ENCODE data around the gene RALGAPA2.

RALGAPA2 gene

DNA sequence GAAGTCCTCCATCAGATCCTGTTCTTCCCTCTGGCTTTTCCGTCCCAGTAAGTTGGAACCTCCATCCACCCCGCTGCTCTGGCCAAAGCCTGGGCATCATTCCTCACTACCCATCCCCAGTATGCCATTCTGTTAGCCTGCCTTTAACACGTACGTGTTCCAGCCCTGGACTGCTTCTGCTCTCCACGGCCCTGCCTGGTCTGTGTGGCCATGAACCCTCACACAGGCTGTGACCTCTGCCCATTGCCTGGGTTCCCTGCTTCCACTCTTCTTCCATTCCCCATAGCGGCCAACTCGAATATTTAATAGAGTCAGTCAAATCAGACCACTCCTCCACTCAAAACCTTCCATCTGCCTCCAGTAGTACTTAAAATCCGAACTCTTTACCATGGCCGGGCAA, 29.4 kb downstream of the RALGAPA2 start:
- DNase-seq: no peak

- DNase-seq: no peak
These were observed 31.4 kb downstream of the RALGAPA2 start for GRCh38 chr20:20680991-20681508.

- no peak for DNase-seq
These were observed 33.1 kb downstream of the RALGAPA2 start for GRCh38 chr20:20679316-20679715.

DNA sequence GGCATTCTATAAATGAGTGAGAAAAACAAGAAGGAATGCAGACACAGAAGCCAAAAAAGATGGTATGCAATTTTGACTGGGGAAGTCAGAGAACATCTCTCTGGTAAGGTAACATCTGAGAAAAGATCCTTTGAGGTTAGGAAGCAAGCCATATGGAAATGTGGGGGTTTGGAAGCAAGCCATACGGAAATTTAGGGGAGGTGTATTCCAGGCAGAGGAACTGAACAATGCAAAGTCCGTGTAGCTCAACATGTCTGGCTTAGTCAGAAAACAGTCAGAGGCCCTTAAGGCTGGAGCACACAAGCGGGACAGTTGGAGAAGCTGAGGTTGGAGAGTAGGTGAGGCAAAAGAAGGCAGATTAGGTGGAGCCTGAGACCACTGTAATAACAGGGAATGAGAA, 35.3 kb downstream of the RALGAPA2 start:
- no peak for DNase-seq

DNA sequence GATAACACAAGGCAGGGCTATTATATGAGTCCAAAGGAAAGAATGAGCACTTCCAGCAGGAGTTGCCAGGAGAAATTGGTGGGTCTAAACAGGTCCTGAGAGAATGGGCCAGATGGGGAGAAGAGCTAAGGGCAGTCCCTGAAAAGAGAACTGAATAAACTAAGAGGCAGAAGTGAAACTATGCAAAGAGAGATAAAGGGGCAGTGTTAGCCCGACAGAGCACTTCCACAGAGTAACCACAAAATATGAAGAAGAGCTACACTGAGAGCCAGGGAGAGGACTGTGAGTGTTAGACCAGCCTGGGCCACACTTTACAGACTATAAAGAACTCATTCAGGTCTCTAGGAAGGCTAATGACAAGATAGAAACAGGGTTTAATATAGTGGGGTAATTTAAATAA, 43.8 kb downstream of the RALGAPA2 start:
- DNase-seq: no peak

DNA sequence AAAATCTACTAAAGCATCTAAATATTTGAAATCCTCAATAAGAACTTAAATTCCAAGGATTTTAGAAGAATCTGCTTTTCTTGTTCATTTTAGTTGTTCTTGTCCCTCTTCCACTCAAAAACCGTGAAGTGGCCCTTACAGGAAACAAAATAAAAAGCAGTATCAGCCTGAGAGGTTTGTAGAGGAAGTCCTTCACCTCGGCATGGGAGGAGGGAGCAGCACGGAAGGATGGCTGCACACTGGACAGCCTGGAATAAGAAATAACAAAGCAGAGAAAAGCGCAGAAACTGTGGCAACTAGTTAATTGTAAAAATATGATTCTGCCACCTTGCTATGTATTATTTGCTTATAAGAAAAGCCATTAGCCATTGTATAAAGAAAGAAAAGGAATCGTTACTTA, 46.1 kb downstream of the RALGAPA2 start:
- DNase-seq: no peak

GRCh38 chr20:20665606-20666332, 46.7 kb downstream of the RALGAPA2 start:
- DNase-seq: no peak

- DNase-seq: no peak
These were observed 47.5 kb downstream of the RALGAPA2 start for GRCh38 chr20:20664795-20665589.

- DNase-seq: no peak
These were observed 48.6 kb downstream of the RALGAPA2 start for GRCh38 chr20:20663841-20664240.

DNA sequence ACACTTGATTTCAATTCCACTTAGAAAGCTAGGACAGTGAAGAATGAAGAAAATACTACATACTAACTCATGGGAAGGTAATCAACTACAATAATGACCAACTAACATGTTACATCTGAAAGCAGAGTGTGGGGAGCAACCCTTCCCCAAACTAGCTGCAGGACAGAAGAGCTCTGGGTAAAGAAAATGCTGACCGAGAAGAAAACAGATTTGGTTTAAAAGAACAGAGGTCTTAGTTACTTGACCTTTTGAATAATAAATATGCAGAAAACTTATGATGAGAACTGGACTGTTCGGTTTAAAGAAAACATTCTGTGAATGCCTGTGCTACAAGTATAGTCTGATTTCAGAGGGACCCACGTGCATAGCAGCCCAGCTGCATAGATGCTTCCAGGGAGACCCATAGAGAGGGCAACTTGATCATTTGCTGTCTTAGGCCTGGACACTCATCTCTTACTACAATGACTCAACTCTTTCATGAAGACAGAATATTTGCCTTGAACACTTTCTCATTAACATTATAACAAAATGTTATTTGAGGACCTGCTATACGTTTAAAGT, 53.5 kb downstream of the RALGAPA2 start:
- no peak for DNase-seq

DNA sequence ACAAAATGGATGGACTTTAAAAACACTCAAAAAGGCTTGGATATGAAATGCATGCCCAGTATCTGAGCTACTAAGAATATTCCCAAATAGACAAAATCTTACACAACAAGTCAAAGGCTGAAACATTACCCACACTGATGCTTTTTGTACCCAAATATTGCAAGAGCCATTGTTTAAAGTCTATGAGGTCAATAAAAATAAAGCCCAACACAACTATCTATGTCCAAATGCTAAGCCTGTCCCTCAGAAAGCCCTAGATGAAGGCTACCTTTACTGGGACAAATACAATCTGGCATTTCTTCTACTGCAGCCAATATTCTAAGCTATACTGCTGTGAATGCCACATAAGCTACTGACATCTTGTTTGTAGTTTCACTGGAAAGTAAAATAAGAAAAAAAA, 54.3 kb downstream of the RALGAPA2 start:
- no peak for DNase-seq

DNA sequence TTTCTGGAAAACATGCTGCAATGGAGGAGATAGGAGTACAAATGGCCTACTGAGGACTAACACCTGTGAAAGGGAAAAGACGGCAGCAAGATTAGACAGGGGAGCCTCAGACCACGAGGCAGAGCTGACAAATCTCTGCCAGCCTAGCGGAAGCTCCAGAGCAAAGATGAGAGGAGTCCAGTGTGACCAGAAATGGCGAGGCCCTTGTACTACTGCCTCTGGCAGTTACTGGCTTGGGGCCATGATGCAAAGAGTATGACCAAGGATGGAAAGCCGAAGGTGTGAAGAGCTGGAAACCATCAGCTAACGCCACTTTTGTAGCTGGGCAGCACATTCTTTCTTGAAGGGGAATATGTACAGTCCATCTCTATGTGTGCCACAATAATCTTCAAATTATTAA, 55.4 kb downstream of the RALGAPA2 start:
- DNase-seq: no peak

DNA sequence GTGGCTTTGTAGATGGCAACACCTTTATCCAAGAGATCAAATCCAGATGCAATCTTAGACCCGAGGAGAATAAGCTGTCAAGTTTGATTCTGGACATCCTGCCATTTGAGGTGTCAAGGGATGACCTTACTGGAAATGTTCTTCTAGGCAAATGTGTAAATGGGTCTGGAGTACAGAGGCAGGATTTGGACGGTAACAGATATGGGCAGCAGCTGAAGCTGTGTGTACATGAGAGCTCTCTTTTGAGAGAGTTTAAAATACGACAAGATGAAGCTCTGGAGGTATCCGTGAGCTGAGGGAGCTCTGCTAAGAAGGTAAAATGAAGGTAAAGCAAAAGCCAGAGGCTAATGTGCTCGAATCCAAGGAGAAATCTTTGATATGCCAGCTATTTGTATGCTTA, 56.6 kb downstream of the RALGAPA2 start:
- DNase-seq: no peak

DNA sequence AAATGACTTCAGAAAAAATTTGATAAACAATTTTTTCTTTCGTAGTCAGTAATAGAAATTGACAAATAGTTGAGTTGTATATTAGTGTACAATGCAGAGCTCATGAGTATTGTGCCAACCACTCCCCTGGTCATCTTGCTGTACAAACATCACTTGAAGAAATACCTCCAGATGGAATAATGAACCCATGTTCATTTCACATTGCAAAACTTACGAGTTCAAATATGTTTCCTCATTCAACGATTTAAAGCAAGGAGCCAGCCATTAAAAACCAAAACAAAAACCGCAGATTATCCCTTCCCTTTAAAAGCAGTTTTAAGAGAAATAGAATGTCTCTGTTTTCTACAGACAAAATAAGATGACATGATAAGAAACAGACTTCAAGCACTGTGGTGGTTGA, 62.5 kb downstream of the RALGAPA2 start:
- DNase-seq: no peak

DNA sequence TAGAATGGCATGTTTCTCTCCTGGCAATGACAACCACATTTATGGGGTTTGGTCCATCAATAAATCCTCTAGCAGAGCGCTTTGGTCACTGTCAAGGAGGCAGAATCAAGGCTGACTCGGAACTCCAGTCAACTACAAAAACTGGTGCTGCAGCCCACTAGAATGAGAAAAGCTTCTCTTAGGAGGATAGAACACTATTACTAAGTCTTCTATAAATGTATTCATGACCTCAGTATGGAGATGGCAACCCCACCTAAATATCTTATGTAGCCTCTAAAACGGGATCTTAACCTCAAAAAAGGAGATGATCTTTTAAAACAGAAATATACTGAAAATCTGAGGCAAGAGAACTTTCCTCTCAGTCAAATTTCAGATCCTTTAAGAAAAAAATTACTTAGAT, 68.5 kb downstream of the RALGAPA2 start:
- no peak for DNase-seq

GRCh38 chr20:20641783-20642182, 70.7 kb downstream of the RALGAPA2 start:
- DNase-seq: no peak

DNA sequence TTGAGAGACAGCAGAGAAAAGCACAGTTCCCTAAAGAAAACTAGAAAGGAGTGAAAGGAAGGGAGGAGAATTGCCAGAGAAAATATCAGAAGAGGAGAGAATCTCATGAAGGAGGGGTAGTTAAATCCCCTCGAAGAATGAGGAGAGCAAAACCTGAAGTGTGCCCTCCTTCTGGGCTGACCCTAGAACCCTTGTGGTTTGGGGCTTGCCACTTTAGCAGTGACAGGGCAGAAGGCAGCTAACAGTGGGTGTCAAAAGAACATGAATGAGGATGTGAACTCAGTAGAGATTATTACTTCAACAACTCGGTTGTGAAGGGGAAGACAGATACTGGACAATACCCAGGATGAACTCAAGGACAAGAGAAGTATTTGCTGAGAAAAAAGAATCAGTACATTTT, 73.6 kb downstream of the RALGAPA2 start:
- no peak for DNase-seq

DNA sequence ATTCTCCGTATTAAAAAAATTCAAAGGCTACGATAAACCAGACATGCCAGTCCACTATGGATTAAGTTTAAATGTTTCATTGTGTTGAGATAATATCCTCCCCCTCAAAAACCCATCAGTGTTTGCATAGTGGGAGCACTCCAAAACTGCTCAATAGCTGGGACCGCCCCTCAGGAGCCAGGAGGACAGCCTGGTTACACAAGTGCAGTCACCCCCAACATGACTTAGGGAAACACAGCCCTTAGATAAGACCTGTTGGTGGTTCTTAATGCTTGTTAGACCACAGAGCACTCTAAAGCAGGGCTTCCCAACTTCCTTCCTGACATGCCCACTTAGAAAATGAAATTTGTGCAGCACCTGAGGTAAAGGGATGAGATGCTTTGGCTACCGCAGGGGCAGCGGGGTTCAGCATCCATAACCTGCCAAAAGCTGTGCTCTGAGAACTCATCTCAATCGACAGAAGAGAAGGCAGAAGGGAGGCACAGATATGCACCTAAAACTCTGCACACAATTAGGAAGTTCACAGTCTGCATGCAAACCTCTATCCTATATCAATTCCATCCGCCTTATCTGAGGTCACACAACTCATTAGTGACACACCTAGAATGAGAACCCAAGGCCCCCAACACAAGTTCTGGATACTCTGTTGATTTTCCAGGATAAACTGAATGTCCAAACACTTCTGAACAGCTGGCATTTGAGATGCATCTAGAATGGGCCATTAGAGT, 74.3 kb downstream of the RALGAPA2 start:
- DNase-seq: no peak

DNA sequence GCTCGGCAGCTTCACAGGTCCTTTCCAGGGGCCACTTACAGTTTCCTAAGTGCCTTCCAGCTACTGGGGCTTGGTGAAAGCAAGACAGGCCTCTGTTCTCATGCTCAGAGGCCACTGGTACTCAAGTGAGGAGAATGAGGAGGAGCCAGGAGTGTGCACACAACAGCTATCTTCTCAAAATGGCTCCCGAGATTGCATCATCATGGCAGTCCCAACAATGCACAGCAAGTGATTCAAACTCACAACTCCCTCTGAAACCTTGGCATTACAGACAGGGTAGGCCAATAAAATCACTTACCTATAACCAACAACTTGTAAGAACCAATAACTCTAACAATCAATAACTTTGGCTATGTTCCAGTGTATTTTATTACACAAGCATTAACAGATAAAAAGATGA, 77.4 kb downstream of the RALGAPA2 start:
- no peak for DNase-seq

DNA sequence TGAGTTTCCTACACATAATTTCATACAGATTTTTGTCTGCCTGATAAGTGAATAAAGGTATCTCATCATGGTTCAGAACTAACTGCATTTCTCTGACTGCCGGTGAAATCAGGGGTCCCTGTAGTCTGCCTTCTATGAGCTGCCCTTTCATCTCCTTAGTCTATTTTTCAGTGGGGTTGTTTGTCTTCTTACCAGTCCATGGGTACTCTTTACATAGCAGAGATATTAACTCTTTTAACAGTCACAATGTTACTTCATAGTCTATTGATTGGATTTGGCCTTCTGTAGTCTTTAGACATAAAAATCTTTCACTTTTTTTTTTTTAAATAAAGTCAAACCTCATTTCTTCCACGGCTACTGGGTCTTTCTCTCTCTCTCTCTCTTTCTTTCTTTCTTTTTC, 79.8 kb downstream of the RALGAPA2 start:
- no peak for DNase-seq

GRCh38 chr20:20630551-20630950, 81.9 kb downstream of the RALGAPA2 start:
- DNase-seq: no peak

DNA sequence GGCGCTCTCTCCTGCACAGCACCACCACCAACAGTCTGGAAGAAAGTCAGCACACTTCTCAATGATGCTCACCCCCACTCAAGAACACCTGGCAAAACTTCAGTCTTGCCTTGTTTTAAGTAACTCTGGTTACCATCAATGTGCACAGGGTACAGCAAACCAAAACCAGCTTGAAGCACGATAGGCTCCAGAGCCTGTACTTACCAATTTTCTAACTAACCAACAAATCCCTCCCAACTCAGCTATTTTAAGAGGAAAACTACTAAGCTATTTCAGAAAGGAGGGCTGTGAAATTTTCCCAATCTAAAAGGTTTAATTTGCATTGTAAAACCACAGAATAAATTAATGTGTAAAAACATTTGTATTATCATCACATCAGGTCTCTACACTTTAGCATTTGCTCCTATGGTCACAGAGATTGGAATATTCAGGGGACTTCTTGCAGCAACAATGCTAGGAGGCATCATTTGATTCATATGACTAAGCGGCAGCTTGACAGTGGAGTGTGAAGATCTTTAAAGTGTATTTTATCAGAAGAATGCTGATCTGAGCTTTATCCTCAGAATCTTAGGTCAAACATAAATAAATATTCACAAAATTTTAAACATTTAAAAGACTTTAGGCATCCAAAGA, 82.8 kb downstream of the RALGAPA2 start:
- no peak for DNase-seq

DNA sequence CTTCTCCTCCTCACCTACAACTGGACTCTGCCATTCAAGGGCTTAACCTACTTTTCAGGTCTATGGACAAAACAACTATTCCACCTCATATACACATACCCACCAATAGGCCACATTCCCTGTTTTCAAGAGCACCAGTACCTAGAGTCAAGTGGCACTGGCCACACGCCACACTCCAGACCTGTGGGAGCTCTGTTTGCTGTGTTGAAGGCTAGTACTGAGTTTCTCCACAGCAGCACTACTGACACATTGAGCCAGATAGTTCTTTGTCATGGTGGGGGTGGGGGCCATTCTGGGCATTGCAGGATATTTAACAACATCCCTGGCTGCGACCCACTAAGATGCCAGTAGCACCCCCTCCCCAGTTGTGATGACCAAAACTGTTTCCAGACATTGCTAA, 84.1 kb downstream of the RALGAPA2 start:
- no peak for DNase-seq

Measured in left hindlimb (tissue), 1 donor.